ENCODE data around the gene FOSL2. TPM values are rescaled to one million over a fixed set of nuclear protein-coding genes. Genes with fewer than 3 reads are reported as not detected.

Gene FOSL2
- total RNA-seq, 1 experiment from 2014 or later, result 12.2 TPM

DNA sequence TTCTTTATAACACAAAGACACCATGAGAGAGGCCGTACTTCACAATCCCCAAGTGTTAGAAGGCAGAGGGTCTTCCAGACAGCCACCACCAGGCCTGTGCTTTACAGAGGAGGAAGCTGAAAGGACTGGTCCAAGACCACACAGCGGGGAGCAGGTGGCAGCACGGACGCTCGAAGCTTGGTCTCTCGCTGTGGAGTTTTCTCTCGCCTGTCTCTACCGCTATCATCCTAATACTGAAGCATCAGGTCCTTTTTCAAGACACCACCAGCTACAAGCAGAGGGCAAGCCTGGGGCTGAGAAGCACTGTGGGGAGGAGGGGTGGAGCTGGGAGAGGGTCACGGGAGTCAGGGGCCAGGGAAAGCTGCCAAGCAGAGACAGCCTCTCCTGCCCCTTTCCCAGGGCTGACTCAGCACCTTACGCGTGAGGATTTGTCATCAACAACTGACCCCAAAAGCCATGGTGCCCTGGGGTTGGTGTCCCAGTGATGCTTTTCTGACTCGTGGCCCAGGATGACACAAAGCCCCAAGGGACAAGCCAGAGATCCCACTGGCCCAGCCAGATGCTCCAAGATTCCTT is 31.9 kb upstream of the FOSL2 start:
- POLR2A ChIA-PET (ENCODE audit: low non-redundant PET), result interaction anchor here (0.6 kb wide), 1 partner anchor 46 kb away, joined by 3 read pairs; no protein-coding TSS in a partner anchor
- Histone ChIP-seq H3K4me3 (ENCODE audit: low read depth, low read length, poor library complexity, severe bottlenecking) (no peak overlapping the region), H3K27ac (ENCODE audit: low read depth, low read length, poor library complexity, severe bottlenecking) (no peak overlapping the region), H3K4me1 (ENCODE audit: insufficient read depth, low read length, poor library complexity, severe bottlenecking) (no peaks in the 10 kb centered on the region), H3K9me3 (ENCODE audit: low read depth, low read length, poor library complexity, severe bottlenecking) (no peaks in the 10 kb centered on the region), H3K36me3 (ENCODE audit: insufficient read depth, low read length, poor library complexity, severe bottlenecking) (no peaks in the 10 kb centered on the region), H3K27me3 (replicated peaks; ENCODE audit: insufficient read depth, low read depth, low read length, poor library complexity) (no peaks in the 10 kb centered on the region)
- no peak for TF ChIP-seq EZH2 (IDR thresholded peaks at IDR 0.05; ENCODE audit: borderline replicate concordance, low read depth, low read length, poor library complexity, severe bottlenecking)
- TF ChIP-seq, protein P1, sequence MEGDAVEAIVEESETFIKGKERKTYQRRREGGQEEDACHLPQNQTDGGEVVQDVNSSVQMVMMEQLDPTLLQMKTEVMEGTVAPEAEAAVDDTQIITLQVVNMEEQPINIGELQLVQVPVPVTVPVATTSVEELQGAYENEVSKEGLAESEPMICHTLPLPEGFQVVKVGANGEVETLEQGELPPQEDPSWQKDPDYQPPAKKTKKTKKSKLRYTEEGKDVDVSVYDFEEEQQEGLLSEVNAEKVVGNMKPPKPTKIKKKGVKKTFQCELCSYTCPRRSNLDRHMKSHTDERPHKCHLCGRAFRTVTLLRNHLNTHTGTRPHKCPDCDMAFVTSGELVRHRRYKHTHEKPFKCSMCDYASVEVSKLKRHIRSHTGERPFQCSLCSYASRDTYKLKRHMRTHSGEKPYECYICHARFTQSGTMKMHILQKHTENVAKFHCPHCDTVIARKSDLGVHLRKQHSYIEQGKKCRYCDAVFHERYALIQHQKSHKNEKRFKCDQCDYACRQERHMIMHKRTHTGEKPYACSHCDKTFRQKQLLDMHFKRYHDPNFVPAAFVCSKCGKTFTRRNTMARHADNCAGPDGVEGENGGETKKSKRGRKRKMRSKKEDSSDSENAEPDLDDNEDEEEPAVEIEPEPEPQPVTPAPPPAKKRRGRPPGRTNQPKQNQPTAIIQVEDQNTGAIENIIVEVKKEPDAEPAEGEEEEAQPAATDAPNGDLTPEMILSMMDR (conservative IDR thresholded peaks at IDR 0.05; ENCODE audit: low read depth, low read length), result no peak
- intact Hi-C loops (cut with micrococcal nuclease; ENCODE audit: unreplicated experiment), result no loop called here
- CTCF ChIA-PET, result no interaction called here
- no peak for DNase-seq (ENCODE audit: low spot score)
- no TSS peak for BruUV-seq (replicated peaks)

DNA sequence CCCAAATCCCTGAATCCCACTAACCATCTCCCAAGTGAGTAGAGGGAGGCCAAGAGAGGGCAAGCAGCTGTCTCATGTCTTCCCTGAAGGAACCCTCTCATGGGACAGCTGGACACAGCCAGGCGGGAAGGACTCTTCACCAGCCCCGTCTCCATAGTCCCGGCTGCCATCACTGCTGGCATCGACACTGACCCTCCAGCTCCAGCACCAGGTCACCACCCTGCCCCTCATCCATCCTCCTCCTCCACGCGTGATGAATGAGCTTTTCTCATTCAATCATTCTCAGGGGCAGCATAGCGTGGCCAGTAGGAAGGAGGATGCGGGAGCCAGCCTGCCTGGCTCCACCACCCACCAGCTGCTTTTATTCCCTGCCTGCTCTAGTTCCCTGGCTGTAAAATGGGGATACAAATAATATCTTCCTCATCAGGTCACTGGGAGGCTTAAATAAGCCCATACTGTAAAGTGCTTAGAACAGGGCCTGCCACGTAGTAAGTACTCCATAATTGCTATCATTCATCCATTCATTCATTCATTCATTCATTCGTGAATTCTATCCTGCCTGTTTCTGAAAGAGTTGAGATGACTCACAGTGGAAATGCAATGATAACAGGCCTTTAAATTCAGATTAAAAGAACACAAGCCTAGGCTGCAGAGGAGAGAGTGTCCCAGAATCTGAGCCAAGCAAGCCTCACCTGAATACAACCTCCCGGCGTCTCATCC is 30.5 kb upstream of the FOSL2 start:
- Histone ChIP-seq H3K4me3 (ENCODE audit: low read depth, low read length, poor library complexity, severe bottlenecking) (no peak overlapping the region), H3K27me3 (replicated peaks; ENCODE audit: insufficient read depth, low read depth, low read length, poor library complexity) (no peaks in the 10 kb centered on the region), H3K9me3 (ENCODE audit: low read depth, low read length, poor library complexity, severe bottlenecking) (no peaks in the 10 kb centered on the region), H3K27ac (ENCODE audit: low read depth, low read length, poor library complexity, severe bottlenecking) (no peak overlapping the region), H3K36me3 (ENCODE audit: insufficient read depth, low read length, poor library complexity, severe bottlenecking) (no peaks in the 10 kb centered on the region), H3K4me1 (ENCODE audit: insufficient read depth, low read length, poor library complexity, severe bottlenecking) (no peaks in the 10 kb centered on the region)
- BruUV-seq (replicated peaks), result no TSS peak
- ChIA-PET CTCF (interaction anchor here (0.6 to 0.7 kb wide), 2 partner anchors 28 to 643 kb away, joined by 3 to 7 read pairs; no protein-coding TSS in a partner anchor), POLR2A (ENCODE audit: low non-redundant PET) (no interaction called here)
- TF ChIP-seq, protein P1 (conservative IDR thresholded peaks at IDR 0.05; ENCODE audit: low read depth, low read length), result no peak
- no peak for TF ChIP-seq EZH2 (IDR thresholded peaks at IDR 0.05; ENCODE audit: borderline replicate concordance, low read depth, low read length, poor library complexity, severe bottlenecking)
- DNase-seq (ENCODE audit: low spot score), result no peak
- intact Hi-C loops (cut with micrococcal nuclease; ENCODE audit: unreplicated experiment), result no loop called here

DNA sequence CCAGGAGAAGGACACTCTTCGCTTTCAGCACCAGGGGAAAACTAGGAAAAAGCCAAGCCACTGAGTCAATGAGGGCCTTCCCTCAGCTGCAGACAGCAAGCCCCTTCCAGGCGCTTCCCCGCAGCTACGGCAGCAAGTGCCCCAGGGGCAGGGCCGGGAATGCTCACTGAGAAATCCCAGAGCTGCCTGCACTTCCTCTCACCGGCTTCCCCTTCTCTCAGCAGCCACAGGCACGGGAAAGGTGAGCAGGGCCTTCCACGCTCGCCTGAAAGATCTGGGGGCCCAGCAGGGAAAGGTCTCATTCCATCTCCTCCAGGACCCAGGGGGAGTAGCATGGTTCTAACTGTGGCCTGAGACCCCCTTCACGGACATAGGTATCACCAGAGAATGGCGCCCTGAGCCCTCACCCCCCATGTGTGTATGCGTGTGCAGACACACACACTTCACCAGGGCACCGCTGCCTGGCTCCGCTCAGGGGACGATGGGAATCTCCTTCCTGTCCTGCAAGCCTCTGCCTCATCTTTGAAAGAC is 29.6 kb upstream of the FOSL2 start:
- no peaks in the 10 kb centered on the region for H3K9me3 ChIP-seq (ENCODE audit: low read depth, low read length, poor library complexity, severe bottlenecking)
- H3K4me1 ChIP-seq (ENCODE audit: insufficient read depth, low read length, poor library complexity, severe bottlenecking), result no peaks in the 10 kb centered on the region
- H3K4me3 ChIP-seq (ENCODE audit: low read depth, low read length, poor library complexity, severe bottlenecking), result no peak overlapping the region
- DNase-seq (ENCODE audit: low spot score), result no peak
- no peak for TF ChIP-seq EZH2 (IDR thresholded peaks at IDR 0.05; ENCODE audit: borderline replicate concordance, low read depth, low read length, poor library complexity, severe bottlenecking)
- TF ChIP-seq, protein P1 (conservative IDR thresholded peaks at IDR 0.05; ENCODE audit: low read depth, low read length), result no peak
- no peaks in the 10 kb centered on the region for H3K27me3 ChIP-seq (replicated peaks; ENCODE audit: insufficient read depth, low read depth, low read length, poor library complexity)
- no peak overlapping the region for H3K27ac ChIP-seq (ENCODE audit: low read depth, low read length, poor library complexity, severe bottlenecking)
- CTCF ChIA-PET, result no interaction called here
- POLR2A ChIA-PET (ENCODE audit: low non-redundant PET), result interaction anchor here (0.6 kb wide), 1 partner anchor 60 kb away, joined by 11 read pairs; no protein-coding TSS in a partner anchor
- no peaks in the 10 kb centered on the region for H3K36me3 ChIP-seq (ENCODE audit: insufficient read depth, low read length, poor library complexity, severe bottlenecking)
- intact Hi-C loops (cut with micrococcal nuclease; ENCODE audit: unreplicated experiment), result no loop called here
- no TSS peak for BruUV-seq (replicated peaks)

Measured in A673 (cell line).